Thoracic aorta (tissue), 2 donors: ENCODE results near the gene ZSCAN10. TPM values are rescaled to one million over a fixed set of nuclear protein-coding genes. Genes with fewer than 3 reads are reported as not detected.

Experiments used
- ATAC-seq: fragments of 150-250 bp; one replicate; pipeline ENCODE4 v1.8.0; 2017; ENCODE audit warnings: low read depth; ENCODE audit not compliant: insufficient number of reproducible peaks, low FRiP score
- DNase-seq: peaks from one replicate; pipeline ENCODE4 v3.0.0-alpha.2; 2020; ENCODE audit warnings: low spot score
- H3K27ac ChIP-seq, 2 donors: fragments of 200-600 bp; sonication (generic); 1 replicate in 1 of 2; 2 replicates in 1 of 2; pipeline ENCODE4 v1.5.1; 2016; ENCODE audit warnings: mild to moderate bottlenecking in 2 of 2, moderate library complexity in 2 of 2
- H3K27me3 ChIP-seq: fragments of 200-600 bp; sonication (generic); replicated peaks from 2 replicates; pipeline ENCODE4 v1.6.0; 2016; ENCODE audit warnings: mild to moderate bottlenecking; ENCODE audit not compliant: insufficient read depth
- H3K36me3 ChIP-seq: fragments of 200-600 bp; sonication (generic); one replicate; pipeline ENCODE4 v1.5.1; 2016
- H3K4me1 ChIP-seq, 2 donors: fragments of 200-600 bp; sonication (generic); 1 replicate in 1 of 2; 2 replicates in 1 of 2; pipeline versions ENCODE4 v1.5.1 to v1.6.0; 2016; ENCODE audit warnings: low read depth in 2 of 2, mild to moderate bottlenecking in 1 of 2; ENCODE audit not compliant: control insufficient read depth in 1 of 2
- H3K4me3 ChIP-seq: fragments of 200-600 bp; sonication (generic); 2 replicates; pipeline ENCODE4 v1.5.1; 2016; ENCODE audit warnings: mild to moderate bottlenecking
- H3K9me3 ChIP-seq: fragments of 200-600 bp; sonication (generic); 2 replicates; pipeline ENCODE4 v1.5.1; 2016
- total RNA-seq, 2 donors: library from RNA; depleted of rRNA; stranded (reverse); fragments of >200 nt; gene quantifications; one replicate each; pipeline versions ENCODE4 v1.1.0 to v1.2.3, GENCODE V29; 2016
- TF ChIP-seq, protein P1 (sequence below): fragments of 200-600 bp; sonication (generic); IDR thresholded peaks from one replicate; pipeline ENCODE4 v1.5.1; 2019; ENCODE audit warnings: antibody characterized with exemption

The ZSCAN10 gene
- total RNA-seq, 2 donors from 2014 or later, result not detected

DNA sequence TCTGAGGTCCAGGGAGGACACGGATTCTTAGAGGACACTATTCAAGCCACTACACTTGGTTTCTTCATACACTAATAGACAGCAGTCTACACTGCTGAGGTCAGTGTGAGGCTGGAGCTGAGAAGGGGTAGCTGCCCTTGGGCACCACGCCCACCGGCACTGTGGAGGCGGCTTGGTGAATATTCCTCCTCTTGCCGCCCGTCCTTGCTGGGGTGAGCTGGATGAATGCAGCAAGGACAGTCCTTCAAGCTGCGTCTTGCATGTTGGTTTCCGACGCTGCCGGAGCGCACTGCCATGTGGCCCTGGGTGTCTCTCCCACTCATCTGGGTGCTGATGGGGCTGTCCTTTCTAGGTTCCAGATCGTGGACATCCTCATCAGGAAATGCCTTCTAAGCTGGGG lies 15.9 kb upstream of the ZSCAN10 start:
- H3K36me3 ChIP-seq, result peaks cover 20% of the 10 kb centered on the region
- TF ChIP-seq, protein P1, sequence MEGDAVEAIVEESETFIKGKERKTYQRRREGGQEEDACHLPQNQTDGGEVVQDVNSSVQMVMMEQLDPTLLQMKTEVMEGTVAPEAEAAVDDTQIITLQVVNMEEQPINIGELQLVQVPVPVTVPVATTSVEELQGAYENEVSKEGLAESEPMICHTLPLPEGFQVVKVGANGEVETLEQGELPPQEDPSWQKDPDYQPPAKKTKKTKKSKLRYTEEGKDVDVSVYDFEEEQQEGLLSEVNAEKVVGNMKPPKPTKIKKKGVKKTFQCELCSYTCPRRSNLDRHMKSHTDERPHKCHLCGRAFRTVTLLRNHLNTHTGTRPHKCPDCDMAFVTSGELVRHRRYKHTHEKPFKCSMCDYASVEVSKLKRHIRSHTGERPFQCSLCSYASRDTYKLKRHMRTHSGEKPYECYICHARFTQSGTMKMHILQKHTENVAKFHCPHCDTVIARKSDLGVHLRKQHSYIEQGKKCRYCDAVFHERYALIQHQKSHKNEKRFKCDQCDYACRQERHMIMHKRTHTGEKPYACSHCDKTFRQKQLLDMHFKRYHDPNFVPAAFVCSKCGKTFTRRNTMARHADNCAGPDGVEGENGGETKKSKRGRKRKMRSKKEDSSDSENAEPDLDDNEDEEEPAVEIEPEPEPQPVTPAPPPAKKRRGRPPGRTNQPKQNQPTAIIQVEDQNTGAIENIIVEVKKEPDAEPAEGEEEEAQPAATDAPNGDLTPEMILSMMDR, result no peak

DNA sequence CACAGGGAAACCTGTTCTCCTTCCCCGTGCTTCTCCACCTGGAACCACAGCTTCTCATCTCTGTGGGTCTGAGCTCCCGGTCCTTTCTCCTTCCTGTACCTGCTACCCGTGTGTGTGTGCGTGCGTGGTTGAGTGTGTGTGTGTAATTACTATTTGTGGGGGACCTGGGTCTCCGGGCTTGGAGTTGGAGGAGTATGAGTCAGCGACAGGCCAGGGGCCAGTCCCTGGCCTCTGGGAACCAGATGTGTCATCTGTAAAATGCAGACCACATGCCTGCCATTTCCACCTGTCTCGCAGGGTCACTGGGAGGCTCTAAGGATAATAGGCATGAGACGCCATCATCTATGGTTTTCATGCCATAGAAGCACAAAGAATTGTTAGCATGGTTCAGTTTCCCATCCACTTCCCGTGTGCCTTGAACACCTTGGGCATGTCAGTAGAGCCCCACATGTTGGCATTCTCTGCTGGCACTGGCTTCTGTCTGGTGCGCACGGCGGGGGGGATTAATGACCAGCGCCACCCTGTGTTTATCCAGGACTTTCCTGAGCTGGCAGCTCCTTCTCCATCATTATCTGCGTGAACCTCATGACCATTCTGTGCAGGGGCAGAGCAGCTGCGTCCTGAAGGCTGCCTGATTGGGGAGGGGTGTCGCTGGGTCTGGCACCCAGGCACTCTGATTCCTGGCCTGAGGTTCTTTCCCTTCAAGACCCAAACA lies 14.8 kb upstream of the ZSCAN10 start:
- Histone ChIP-seq H3K4me3 (peak overlapping the region; percentile 74), H3K27me3 (no peaks in the 10 kb centered on the region), H3K27ac (no peak overlapping the region), H3K36me3 (peaks cover 20% of the 10 kb centered on the region), H3K9me3 (no peaks in the 10 kb centered on the region), H3K4me1 (peaks cover 11 to 33% of the 10 kb centered on the region in 2 donors)
- TF ChIP-seq, protein P1, result no peak
- DNase-seq (no peak), ATAC-seq (no peak)

More for the DNA sequence above, 15.9 kb upstream of the ZSCAN10 start:
- DNase-seq (no peak), ATAC-seq (no peak)
- no peaks in the 10 kb centered on the region for H3K27me3 ChIP-seq
- H3K4me3 ChIP-seq, result no peak overlapping the region
- peaks cover 11 to 33% of the 10 kb centered on the region in 2 donors for H3K4me1 ChIP-seq
- H3K9me3 ChIP-seq, result no peaks in the 10 kb centered on the region
- no peak overlapping the region for H3K27ac ChIP-seq

DNA sequence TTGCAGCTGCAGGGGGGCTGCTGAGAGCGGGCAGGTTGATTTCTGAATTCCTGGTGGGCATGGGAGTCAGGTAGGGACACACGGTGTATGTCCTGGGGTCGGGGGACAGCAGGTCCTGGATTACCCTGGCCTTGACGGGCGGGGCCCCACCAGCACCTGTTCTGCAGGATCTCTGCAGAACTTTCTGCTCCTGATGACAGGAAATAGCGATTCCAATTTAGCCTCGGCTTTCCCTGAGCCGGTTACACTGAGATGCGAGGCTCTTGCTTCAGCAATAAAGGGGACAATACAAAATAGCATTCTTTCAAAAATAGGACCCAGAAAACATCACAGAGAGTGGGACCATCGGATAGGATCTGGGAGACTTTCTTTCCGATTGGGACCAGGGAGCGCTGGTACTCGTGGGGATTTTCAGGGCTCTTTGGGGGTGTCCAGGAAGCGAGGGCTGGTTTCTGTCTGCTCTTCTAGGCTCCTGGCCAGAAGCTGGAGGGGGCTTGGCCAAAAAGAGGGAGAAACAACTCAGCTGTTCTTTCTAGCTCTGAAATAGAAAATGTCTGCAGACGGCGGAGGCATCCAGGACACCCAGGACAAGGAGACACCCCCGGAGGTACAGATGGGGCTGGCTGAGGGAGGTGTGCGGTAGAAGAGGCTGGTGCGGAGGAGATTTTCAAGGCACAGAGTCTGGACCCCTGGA lies 13.9 kb upstream of the ZSCAN10 start:
- peak overlapping the region; percentile 74 for H3K4me3 ChIP-seq
- DNase-seq (no peak), ATAC-seq (no peak)
- peaks cover 15% of the 10 kb centered on the region for H3K36me3 ChIP-seq
- H3K27ac ChIP-seq, result no peak overlapping the region
- TF ChIP-seq, protein P1, result no peak
- H3K9me3 ChIP-seq, result no peaks in the 10 kb centered on the region
- peaks cover 11 to 33% of the 10 kb centered on the region in 2 donors for H3K4me1 ChIP-seq
- no peaks in the 10 kb centered on the region for H3K27me3 ChIP-seq

DNA sequence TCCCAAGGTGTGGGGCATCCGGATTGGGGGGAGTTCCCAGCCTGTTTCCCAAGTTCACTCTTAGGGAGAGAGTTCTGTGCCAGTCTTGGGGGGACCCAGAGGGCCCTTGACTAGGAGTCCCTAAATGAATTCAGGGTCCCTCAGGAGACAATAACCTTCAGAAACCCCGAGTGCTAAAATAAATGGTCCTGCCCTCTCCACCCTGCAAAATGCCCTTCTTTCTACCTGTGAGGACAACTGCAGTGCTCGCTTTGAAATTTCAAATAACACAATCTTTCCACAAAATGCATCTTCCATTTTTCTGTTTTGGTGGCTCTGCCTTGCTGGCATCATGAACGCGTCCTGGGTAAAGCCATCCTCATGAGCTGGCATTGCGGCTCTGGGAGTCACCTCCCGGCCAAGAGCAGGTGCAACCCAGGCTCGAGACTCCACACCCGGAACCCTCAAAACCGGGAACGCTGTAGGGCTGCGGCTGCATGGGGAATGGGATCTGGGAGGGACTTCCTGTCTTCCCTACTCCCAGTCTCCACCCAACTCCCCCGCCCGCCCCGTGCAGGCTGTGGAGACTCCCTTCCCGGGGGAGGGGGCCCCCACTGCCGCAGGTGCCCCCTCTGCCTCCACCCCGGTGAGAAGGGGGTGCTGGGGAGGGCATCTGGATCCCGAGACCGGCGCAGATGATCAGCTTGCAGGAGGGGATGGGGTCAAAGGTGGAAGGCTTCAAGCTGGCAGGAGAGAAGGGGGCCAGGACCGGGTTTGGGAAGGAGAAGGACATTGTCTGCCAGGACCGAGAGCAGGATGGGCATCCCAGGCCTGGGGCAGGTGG lies 13.2 kb upstream of the ZSCAN10 start, which contains the start of gene ZNF205:
TSS of gene ZNF205 (plus strand) at position 529 of the 823 bp plus-strand sequence. CDS start 845 bp downstream, outside the sequence.
- Histone ChIP-seq H3K36me3 (peaks cover 13% of the 10 kb centered on the region), H3K9me3 (no peaks in the 10 kb centered on the region), H3K27me3 (no peaks in the 10 kb centered on the region), H3K27ac (no peak within 1 kb of the TSS), H3K4me1 (peaks cover 14 to 36% of the 10 kb centered on the region in 2 donors), H3K4me3 (peak within 1 kb of the TSS; percentile 74)
- DNase-seq (no peak), ATAC-seq (peak; percentile 27)
- TF ChIP-seq, protein P1, result no peak
